NCI-H2107 (cell line): ENCODE measurements around the gene TIAM2.
"Not testable (repeated sequence)": the region's sequence is repeated elsewhere in the genome, so short reads cannot be mapped to it uniquely, and the experiment has no call there.

Experiments
- DNase-seq: peaks from one replicate; lab custom pipeline; 2025; lab: John Stamatoyannopoulos, UW

The TIAM2 gene

DNA sequence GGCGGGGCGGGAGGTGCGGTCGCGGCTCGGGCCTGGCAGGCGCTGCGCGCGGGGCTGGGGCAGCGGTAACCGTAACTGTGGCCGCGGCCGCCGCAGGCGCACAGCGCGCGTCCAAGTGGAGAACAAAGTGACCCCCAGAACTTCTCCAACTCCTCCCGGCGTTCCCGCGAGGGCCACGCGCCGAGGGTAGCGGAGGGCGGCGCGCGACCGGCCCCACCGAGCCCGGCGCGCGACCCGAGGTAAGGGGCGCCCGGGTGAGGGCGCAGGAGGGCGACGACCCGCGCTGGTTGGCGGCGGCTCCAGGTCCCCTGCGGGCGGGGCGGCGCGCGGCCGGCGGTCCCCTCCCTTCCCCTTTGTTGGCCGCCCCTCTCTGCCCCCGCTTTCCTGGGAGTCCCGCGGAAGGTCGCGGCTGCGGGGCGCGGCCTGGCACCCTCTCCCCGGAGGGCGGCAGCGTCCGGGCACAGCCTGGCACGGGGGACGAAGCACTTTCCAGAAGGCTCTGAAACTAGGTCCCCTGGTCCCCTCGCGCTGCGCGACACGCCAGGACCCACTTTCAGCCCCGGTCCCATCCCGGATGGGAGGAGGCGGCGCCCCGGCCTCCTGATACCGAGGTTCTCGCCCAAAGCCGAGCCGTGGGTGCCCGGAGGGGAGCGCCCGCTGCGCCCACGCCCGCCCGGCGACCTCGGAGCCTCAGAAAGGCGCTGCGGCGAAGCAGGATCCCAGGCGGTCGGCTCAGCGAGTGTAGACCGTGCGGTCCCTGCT, at the start of gene TIAM2:
Gene TIAM2 (plus strand): TSS at position 62 of the 762 bp plus-strand sequence. CDS start 133,909 bp downstream, outside the sequence.
- DNase-seq, result no peak

DNA sequence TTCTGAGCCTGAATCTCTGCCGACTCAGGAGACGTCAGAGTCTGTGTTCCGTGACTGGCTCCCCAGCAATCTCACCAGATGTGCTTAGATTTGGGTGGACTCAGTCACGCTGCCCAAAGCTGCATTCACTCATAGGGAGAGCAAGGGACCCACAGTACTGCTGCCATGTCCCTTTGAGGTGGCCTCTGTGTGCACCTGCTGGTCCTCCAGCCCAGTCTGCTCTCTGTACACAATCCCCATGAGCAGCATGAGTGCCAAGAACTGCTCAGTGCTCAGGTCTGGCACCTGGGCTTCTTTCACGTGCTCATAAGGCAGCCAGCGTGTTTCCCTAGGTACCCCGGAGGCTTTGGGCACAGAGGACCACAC, 44.2 kb upstream of the TIAM2 start:
- no peak for DNase-seq

DNA sequence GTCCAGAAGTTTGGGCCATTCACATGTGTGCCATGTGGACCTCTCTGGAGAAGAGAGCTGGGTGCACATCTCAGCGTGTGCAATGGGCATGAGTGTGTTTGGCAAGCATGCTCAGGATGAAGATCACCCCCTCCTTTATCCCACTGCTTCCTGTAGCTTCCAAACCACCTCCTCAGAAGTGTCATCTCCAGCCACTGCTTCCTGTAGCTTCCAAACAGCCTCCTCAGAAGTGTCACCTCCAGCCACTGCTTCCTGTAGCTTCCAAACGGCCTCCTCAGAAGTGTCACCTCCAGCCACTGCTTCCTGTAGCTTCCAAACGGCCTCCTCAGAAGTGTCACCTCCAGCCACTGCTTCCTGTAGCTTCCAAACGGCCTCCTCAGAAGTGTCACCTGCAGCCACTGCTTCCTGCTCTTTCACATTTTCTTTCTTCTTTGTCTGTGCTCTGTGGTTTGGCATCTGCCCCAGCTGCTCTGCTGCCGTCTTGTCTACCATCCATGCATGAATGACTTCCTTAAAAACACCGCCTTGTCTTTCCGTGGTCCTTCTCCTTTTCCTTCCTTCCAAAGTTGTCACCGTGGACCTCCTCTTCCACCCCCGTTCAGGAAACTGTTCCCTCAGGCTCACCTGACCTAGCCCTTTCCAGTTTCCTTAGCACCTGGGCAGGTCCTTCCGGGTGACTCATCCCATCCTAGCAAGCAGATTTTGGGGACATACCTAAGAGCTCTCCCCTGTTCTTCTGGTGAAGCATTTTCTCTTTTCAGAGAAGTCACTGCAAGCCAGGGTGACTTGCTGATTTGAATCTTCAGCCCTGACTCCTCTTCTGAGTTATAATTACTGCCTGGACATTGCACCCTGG, 43.5 kb upstream of the TIAM2 start:
- DNase-seq, result no peak

DNA sequence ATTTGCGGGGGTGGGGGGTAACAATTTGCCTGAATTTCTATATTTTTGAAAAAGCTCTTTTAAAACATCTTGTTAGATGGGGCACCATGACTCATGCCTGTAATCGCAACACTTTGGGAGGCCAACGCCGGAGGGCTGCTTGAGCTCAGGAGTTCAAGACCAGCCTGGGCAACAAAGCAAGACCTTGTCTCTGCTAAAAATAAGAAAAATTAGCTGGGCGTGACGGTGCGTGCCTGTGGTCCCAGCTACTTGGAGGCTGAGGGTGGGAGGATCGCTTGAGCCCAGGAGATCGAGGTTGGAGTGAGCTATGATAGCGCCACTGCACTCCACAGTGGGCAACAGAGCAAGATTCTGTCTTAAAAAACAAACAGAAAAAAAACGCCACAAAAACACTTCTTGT, 41.5 kb upstream of the TIAM2 start:
- DNase-seq, result no peak

DNA sequence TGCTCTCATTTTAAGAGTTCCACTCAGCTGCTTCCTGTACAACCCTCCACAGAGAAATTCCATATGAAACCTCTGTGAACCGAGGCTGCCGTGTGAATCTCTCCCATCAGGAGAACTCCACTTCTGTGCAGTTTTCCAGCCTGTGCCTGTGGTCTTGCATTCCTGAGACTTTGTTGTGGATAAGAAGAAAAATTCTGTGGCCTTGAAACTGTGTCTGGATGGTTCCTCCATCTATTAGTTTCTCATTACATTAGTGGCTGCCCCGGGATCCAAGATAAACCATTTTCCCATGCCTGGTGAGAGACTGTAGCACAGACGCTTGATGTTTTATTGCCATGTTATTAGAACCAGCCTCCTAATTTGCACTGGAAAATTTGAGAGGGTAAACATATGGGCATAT, 40.8 kb upstream of the TIAM2 start:
- DNase-seq, result no peak

DNA sequence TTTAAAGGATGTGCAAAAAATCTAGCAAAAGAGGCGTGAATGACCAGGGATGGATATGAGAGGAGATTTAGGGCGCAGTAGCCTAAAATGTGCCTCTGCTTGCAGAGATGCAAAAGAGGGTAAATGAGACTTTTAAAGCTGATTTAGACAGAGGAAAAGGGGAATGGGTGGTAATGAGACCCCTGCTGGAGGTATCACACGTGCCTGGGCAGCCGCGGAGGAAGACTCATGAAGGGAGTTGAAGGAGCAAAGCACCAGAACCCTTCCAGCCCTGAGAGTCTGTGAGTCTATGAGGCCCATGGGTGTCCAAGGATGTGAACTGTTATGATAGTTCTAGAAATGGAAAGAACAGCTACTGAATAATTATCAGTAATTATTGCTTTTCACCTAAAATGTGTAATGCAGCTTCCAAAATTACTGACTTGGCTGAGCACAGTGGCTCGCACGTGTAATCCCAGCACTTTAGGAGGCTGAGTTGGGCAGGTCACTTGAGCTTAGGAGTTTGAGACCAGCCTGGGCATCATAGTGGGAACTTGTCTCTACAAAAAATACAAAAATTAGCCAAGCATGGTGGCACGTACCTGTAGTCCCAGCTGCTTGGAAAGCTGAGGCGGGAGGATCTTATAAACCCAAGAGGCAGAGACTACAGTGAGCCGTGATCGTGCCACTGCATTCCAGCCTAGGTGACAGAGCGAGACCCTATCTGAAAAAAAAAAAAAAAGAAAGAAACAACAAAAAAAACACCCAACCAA, 38.2 kb upstream of the TIAM2 start:
- no peak for DNase-seq

DNA sequence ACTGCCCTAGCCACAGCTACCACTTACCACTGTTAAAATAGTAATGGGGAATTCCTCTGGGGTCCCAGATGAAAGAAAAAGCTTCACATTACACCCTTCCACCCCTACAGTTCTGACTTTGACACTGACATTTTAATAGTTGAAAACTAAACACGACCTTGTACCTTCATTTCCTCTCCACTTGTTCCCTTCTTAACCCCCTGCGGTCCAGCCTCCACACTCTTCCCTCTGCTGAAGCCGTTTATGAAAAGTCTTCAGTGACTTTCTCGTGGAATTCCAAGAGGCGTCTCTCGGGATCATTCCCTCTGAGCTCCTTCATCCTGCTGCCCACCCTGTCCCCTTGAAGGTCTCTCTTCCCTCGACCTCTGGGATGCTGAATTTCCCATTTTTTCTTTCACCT, 36.6 kb upstream of the TIAM2 start:
- DNase-seq, result no peak

DNA sequence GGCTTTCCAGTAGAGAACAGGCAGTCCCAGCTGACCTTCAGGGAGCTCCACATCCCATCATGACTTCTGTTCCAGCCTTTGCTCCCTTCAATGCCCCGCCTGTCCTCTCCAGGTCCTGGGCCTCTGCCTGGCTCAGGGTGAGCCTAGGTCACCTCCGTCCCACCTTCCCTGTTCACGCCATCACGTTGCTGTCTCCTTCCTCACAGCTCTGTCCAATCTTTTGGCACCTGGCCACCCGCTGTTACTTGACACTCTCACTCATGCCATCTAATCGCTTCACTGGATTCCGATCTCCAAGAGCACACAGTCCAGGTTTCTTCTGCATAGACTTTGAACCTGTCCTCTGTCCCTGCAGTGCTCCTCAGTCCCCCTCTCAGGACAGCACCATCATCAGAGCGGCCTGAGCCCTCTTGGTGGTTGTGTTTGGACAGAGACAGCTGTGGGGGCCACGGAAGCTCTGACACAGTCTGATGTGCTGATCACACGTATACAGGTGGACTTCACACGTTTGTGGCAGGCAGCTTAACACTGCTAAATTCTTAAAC, 34.7 kb upstream of the TIAM2 start:
- DNase-seq, result no peak

DNA sequence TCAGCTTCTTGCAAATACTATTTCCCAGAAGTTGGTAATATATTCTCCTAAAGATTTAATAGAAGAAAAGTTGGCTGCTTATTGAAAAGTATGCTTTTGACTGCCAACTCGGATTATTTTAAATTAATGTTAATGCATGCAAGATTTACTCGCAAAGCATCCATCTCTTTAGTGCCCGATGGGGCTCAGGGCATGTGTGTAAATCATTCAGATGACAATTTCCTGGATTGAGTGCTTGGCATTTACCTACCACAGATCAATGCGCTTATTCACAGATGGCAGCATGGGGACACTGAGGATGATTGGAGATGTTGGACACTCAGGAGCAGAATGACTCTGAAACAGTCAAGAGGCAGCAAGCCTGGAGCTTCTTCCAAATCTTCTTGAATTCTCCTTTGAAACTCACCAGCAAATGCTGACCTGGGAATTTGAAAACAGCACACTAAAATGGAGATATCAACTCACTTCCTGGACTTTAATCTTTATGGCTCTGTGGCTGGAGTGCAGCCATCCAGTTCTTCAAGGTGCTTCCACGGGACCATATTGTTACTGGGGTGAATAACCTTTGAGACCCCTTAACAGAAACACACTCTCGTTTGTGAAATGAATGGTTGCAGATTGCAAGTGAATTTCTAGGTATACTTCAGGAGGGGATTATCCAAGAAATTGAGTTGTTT, 34.1 kb upstream of the TIAM2 start:
- DNase-seq, result no peak

DNA sequence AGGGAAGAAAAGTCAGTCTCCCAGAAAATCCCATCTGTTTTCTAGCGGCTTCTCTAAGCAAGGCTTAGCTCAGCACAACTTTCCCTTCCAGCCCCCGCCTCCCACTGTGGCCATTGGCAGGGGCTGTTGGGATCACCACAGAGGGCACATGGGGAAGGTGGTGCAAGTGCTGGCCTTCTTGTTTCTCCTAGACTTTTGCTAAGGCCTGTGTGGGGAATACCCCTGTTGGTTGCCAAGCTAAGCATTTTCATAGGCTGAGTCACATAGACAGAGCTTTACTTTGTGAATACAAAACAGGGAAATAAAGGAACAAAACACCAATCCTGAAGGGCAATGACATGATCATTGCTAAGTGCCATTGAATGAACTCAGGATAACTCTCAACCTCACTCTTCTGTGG, 32.4 kb upstream of the TIAM2 start:
- DNase-seq, result no peak

DNA sequence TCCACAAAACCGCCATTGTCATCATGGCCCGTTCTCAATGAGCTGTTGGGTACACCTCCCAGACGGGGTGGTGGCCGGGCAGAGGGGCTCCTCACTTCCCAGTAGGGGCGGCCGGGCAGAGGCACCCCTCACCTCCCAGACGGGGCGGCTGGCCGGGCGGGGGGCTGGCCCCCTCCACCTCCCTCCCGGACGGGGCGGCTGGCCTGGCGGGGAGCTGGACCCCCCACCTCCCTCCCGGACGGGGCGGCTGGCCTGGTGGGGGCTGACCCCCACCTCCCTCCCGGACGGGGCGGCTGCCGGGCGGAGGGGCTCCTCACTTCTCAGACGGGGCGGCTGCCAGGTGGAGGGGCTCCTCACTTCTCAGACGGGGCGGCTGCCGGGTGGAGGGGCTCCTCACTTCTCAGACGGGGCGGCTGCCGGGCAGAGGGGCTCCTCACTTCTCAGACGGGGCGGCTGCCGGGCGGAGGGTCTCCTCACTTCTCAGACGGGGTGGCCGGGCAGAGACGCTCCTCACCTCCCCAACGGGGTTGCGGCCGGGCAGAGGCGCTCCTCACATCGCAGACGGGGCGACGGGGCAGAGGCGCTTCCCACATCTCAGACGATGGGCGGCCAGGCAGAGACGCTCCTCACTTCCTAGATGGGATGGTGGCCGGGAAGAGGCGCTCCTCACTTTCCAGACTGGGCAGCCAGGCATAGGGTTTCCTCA, 28.9 kb upstream of the TIAM2 start:
- DNase-seq, result not testable (repeated sequence)

DNA sequence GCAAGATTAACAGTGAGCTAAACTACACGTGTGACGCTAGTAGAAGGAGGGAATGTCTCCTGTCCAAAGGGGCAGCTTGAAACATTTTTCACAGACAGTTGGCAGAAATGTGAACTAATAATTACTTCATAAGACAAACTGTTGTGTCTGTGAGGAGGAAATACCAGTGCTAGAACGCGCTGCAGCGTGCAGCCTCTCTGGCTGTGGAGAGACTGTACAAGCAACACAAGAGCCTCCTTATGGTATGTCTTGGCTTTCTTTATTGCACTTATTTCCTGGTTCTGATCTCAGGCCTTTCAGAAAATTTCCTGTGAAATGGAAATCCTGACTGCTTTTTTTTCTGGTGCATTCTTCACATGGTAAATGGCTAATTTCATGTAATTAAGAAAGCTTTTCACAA, 25.3 kb upstream of the TIAM2 start:
- no peak for DNase-seq

DNA sequence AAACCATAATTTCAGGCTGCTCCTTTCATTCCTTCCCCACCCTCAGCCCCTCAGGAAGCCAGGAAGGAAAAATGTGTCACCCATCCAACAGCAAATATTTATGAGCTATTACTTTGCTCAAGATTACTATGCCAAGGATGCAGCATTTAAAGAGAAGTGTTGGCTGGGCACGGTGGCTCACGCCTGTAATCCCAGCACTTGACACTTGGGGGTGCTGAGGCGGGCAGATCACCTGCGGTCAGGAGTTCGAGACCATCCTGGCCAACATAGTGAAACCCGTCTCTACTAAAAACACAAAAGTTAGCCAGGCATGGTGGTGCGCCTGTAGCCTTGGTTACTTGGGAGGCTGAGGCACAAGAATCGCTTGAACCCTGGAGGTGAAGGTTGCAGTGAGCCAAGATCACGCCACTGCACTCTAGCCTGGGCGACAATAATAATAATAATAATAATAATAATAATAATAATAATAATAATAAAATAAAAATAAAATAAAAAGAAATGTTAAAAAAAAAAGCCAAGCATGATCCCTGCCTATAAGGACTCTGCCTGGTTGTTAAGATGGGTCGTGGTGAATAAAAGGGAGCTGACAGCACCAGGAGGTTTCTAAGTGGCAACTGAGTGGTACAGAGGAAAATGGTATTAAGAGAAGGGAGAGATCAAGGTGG, 20.5 kb upstream of the TIAM2 start:
- DNase-seq, result no peak

DNA sequence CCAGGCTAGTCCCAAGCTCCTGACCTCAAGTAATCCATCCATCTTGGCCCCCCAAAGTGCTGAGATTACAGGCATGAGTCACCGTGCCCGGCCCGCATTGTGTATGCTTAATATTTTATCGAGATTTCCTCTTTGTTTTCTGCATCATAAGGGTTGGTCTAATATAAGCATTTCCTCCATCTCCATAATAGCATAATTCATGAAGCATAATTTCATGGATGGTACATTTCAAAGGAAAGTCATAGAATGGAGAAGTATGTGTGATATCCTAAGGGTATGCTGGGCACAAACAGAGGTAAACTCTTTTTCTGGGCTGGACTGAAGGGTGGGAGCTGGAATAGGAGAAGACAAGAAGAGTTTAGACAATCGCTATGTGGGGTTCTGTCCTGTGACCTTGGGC, 17.5 kb upstream of the TIAM2 start:
- DNase-seq, result no peak

DNA sequence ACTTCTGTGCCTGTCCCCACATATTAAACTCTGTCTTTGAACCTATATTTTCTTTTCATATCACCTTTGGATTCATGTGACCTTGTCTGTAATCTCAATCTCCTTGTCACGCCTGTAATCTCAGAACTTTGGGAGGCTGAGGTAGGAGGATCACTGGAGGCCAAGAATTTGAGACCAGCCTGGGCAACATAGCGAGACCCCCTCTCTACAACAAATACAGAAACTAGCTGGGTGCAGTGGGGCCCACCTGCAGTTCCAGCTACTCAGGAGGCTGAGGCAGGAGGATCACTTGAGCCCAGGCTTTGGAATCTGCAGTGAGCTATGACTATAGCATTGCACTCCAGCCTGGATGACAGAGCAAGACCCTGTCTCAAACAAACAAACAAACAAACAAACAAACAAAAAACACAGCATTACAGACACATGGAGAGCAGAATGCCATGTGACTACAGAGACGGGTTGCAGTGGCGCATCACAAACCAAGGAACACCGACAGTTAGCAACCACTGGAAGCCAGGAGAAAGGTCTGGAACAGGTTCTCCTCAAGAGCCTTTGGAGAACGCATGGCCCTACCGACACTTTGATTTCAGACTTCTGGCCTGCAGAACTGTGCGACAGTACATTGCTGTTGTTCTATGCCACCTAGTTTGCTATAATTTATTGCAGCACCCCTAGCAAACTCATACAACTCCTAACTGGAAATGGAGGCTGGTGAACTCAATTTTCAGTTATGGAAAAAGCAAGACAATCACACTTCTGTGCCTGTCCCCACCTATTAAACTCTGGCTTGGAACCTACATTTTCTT, 14.6 kb upstream of the TIAM2 start:
- no peak for DNase-seq

DNA sequence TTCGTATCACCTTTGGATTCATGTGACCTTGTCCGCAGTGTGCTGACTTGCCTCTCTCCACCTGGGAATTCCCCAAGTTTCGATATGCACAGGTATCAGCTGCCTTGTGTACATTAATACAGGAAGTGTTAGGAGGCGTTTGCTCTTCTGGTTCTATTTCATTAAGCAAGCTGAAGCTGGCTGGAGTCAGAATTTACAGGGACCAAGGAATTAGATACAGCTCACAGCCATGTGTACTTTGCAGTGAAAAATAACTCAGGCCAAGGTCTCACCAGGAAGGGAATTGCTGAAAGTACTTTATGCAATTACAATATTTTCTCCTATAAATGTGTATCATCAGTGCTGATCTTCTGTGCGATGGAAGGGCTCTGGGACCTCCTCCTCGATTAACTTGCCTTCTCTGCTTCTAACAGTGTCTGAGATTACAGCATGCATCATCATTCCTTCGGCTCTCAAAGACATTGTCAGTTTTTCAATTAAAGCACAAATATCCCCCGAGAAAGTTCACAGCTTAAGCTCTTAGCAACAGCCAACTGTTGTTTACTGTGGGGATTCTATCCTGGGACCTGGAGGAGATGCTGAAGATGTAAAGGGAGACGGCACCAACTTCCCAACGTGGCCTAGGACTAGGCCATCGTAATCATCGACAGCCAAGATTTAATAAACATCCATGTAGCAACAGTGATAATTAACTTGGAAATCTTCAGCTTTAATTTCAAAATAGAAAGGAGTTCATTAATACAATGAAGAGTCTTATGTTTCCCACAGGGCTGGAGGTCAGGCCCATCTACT, 13.8 kb upstream of the TIAM2 start:
- DNase-seq, result no peak

DNA sequence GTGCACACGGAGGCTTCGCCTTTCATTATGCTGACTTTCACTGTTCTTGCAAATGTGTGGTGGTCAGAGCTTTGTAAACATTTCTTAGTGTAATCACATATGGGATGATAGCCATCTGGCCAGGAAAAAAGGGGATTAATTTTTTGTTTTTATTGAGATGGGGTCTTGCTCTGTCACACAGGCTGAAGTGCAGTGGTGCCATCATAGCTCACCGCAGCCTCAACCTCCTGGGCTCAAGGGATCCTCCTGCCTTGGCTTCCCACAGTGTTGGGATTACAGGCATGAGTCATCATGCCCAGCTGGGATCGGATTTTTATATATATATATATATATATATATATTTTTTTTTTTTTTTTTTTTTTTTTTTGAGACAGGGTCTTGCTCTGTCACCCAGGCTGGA, 11.0 kb upstream of the TIAM2 start:
- no peak for DNase-seq

DNA sequence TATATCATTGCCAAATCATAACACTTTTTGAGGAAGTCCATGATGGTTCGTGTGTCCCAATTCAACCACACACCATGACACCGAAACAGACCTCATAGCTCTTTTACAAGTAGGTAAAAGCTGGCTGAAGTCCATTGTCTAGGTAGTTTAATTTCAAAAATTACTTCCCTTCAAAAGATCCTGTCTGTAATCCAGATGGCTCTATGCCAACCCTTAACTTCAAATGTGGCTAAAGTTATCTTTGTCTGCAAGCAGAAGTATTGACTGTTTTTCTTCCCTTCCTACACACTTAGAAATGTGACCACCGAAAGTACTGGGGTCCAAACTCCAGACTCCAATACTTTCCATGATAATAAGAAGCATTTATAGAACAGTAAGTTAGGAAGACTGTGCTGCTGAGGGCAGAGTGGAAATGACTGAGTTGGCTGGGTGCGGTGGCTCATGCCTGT, 8.3 kb upstream of the TIAM2 start:
- DNase-seq, result no peak

DNA sequence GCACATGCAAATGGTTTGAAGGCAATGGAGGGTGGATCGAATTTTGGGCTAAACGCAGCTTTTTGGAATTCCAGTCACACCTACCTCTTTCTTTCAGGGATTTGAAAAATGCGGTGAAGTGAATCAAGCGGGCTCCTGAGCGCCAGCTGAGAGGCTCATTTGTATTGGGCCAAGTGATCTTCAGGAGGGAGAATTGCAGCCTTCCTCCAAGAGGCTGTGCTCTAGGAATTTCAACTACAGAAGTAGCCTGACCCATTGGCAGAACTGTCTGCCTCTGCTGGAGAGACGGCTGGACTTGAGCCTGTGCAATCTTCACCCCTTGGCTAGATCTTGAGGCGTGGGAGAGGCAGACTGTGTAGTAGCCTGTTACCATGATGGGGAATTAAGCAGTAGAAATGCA, 5.7 kb upstream of the TIAM2 start:
- no peak for DNase-seq
